Astrocyte (in vitro differentiated cells and primary cell): ENCODE measurements around the gene APBB2. TPM values are rescaled to one million over a fixed set of nuclear protein-coding genes. Genes with fewer than 3 reads are reported as not detected.

Experiments used
- DNase-seq: peaks from one replicate; pipeline ENCODE4 v3.0.0-alpha.2; 2010; ENCODE audit warnings: low read depth
- FAIRE-seq: peaks from 2 replicates; lab custom pipeline; 2011; peaks lifted over from hg19 to GRCh38; lab: Jason Lieb, UNC
- H2AFZ ChIP-seq: 2 replicates; pipeline ENCODE4 v1.6.0; 2012; ENCODE audit warnings: low read depth, low read length, inconsistent platforms
- H3K27ac ChIP-seq: 2 replicates; pipeline ENCODE4 v1.5.1; 2011; ENCODE audit warnings: low read depth, low read length, inconsistent platforms
- H3K27me3 ChIP-seq: 2 replicates; pipeline ENCODE4 v1.6.0; 2011; ENCODE audit warnings: low read length, inconsistent platforms; ENCODE audit not compliant: insufficient read depth
- H3K36me3 ChIP-seq: 2 replicates; pipeline ENCODE4 v1.5.1; 2011; ENCODE audit warnings: low read length, inconsistent platforms; ENCODE audit not compliant: insufficient read depth
- H3K4me1 ChIP-seq: 2 replicates; pipeline ENCODE4 v1.5.1; 2011; ENCODE audit warnings: low read length, inconsistent platforms; ENCODE audit not compliant: insufficient read depth
- H3K4me2 ChIP-seq: 2 replicates; pipeline ENCODE4 v1.6.0; 2012; ENCODE audit warnings: low read length, inconsistent platforms
- H3K4me3 ChIP-seq: 2 replicates; pipeline ENCODE4 v1.5.1; 2011; ENCODE audit warnings: low read depth, mild to moderate bottlenecking, low read length, inconsistent platforms; ENCODE audit not compliant: insufficient read depth
- H3K79me2 ChIP-seq: 2 replicates; pipeline ENCODE4 v1.6.0; 2012; ENCODE audit warnings: mild to moderate bottlenecking, low read length, inconsistent platforms; ENCODE audit not compliant: insufficient read depth
- H3K9ac ChIP-seq: 2 replicates; pipeline ENCODE4 v1.6.0; 2012; ENCODE audit warnings: mild to moderate bottlenecking, low read length, inconsistent platforms
- H3K9me3 ChIP-seq: 2 replicates; pipeline ENCODE4 v1.5.1; 2012; ENCODE audit warnings: low read depth, mild to moderate bottlenecking, low read length, inconsistent platforms; ENCODE audit not compliant: insufficient read depth
- H4K20me1 ChIP-seq: 2 replicates; pipeline ENCODE4 v1.6.0; 2012; ENCODE audit warnings: low read length, inconsistent platforms; ENCODE audit not compliant: insufficient read depth
- H3K27ac Mint-ChIP-seq: one replicate; pipeline ENCODE4 v1.8.0; 2021; ENCODE audit warnings: mild to moderate bottlenecking, mixed read lengths; ENCODE audit not compliant: unreplicated experiment
- H3K27me3 Mint-ChIP-seq: one replicate; pipeline ENCODE4 v1.8.0; 2021; ENCODE audit warnings: low read depth, mixed read lengths; ENCODE audit not compliant: unreplicated experiment
- H3K36me3 Mint-ChIP-seq: one replicate; pipeline ENCODE4 v1.8.0; 2021; ENCODE audit warnings: low read depth, mixed read lengths; ENCODE audit not compliant: unreplicated experiment
- H3K4me1 Mint-ChIP-seq: one replicate; pipeline ENCODE4 v1.8.0; 2021; ENCODE audit warnings: low read depth, mixed read lengths; ENCODE audit not compliant: unreplicated experiment
- H3K4me3 Mint-ChIP-seq: one replicate; pipeline ENCODE4 v1.8.0; 2021; ENCODE audit warnings: mild to moderate bottlenecking, moderate library complexity, mixed read lengths; ENCODE audit not compliant: unreplicated experiment
- H3K9me3 Mint-ChIP-seq: one replicate; pipeline ENCODE4 v1.8.0; 2021; ENCODE audit warnings: mild to moderate bottlenecking, mixed read lengths; ENCODE audit not compliant: unreplicated experiment
- EZH2 ChIP-seq: IDR thresholded peaks from 2 replicates; pipeline ENCODE4 v1.6.1; 2012; ENCODE audit warnings: mild to moderate bottlenecking, low read length, inconsistent platforms; ENCODE audit not compliant: insufficient read depth
- total RNA-seq: library from RNA; stranded (reverse); gene quantifications from 2 replicates; pipeline ENCODE4 v1.2.1, GENCODE V29; 2021
- TF ChIP-seq, protein P1 (sequence below): IDR thresholded peaks from 2 replicates; pipeline ENCODE4 v1.5.1; 2011; ENCODE audit warnings: low read depth, mild to moderate bottlenecking, inconsistent platforms, low read length, moderate library complexity; ENCODE audit not compliant: insufficient read depth

The APBB2 gene
- total RNA-seq, 1 donor from 2014 or later = 173 TPM

DNA sequence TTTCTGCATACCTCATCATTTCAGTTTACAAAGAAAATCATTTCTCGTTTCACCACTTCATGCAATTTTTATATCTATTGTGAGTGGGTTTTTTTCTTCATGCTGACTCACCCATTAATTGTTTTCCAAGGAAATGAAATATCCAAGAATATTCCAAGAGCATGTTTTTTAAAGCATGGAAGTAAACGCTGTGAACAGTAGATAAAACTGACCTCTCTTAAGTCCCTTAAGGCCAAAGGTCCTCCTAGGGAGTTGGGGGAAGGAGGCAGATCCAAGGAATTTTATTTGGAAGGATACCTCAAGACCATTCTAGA is 2.6 kb upstream of the APBB2 start:
- H3K36me3 Mint-ChIP-seq = no peaks in the 10 kb centered on the region

DNA sequence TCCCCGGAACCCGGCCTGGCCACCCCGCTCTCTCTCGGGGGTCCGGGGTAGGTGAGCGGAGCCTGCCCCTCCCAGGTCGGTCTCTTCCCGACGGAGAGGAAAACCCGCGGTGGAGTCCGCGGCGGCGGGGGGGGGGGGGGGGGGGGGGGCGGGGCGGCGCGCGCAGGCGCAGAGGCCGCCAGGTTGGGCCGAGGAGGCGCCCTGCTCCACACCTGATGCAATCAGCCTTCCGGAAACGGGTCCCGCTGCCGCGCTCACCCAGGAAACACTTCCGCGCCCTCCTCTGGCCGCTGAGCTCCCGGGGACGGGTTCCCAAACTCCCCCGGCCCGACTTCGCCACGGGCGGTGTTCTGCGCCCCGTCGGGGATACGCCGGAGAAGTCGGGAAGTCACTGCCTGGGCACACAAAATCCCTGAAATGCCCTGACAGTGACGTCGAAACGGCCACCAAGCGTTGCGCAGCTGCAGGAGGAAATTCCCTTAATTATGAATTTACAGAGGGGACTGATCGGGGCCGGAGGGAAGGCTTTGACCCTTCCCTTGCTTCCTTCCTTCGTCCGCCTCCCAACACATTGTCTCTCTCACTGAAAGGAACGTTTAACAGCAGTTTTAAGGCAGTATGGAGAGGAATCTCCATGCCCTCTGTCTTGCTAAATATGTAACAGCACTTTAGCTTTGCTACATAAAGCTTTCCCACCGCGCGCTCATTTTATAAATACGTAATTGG is 2.1 kb upstream of the APBB2 start:
- FAIRE-seq = no peak
- Histone ChIP-seq H3K27ac (peak overlapping the region; percentile 78), H3K9me3 (no peaks in the 10 kb centered on the region), H4K20me1 (peaks cover 17% of the 10 kb centered on the region), H3K9ac (peak overlapping the region; percentile 86), H3K36me3 (no peaks in the 10 kb centered on the region), H3K27me3 (no peaks in the 10 kb centered on the region), H3K4me3 (peak overlapping the region; percentile 67), H3K79me2 (peaks cover 28% of the 10 kb centered on the region), H3K4me1 (peaks cover 11% of the 10 kb centered on the region), H2AFZ (peak overlapping the region; percentile 85), H3K4me2 (peak overlapping the region; percentile 88)
- Mint-ChIP-seq H3K27ac (peak overlapping the region; percentile 94), H3K4me1 (peaks cover 26% of the 10 kb centered on the region), H3K36me3 (no peaks in the 10 kb centered on the region), H3K4me3 (peak overlapping the region; percentile 87), H3K9me3 (no peaks in the 10 kb centered on the region), H3K27me3 (no peaks in the 10 kb centered on the region)
- DNase-seq = peak; percentile 60
- TF ChIP-seq, protein P1, sequence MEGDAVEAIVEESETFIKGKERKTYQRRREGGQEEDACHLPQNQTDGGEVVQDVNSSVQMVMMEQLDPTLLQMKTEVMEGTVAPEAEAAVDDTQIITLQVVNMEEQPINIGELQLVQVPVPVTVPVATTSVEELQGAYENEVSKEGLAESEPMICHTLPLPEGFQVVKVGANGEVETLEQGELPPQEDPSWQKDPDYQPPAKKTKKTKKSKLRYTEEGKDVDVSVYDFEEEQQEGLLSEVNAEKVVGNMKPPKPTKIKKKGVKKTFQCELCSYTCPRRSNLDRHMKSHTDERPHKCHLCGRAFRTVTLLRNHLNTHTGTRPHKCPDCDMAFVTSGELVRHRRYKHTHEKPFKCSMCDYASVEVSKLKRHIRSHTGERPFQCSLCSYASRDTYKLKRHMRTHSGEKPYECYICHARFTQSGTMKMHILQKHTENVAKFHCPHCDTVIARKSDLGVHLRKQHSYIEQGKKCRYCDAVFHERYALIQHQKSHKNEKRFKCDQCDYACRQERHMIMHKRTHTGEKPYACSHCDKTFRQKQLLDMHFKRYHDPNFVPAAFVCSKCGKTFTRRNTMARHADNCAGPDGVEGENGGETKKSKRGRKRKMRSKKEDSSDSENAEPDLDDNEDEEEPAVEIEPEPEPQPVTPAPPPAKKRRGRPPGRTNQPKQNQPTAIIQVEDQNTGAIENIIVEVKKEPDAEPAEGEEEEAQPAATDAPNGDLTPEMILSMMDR = no peak
- no peak for TF ChIP-seq EZH2

More for the DNA sequence above, 2.6 kb upstream of the APBB2 start:
- no peak for DNase-seq
- Mint-ChIP-seq H3K27ac (peak overlapping the region; percentile 89), H3K4me1 (peaks cover 21% of the 10 kb centered on the region), H3K4me3 (peak overlapping the region; percentile 77), H3K9me3 (no peaks in the 10 kb centered on the region), H3K27me3 (no peaks in the 10 kb centered on the region)
- H3K27me3 ChIP-seq = no peaks in the 10 kb centered on the region
- peak overlapping the region; percentile 86 for H3K9ac ChIP-seq
- no peaks in the 10 kb centered on the region for H3K36me3 ChIP-seq
- peak overlapping the region; percentile 78 for H3K27ac ChIP-seq
- no peaks in the 10 kb centered on the region for H3K9me3 ChIP-seq
- peak overlapping the region; percentile 85 for H2AFZ ChIP-seq
- TF ChIP-seq, protein P1 = no peak
- TF ChIP-seq EZH2 = no peak
- peak overlapping the region; percentile 88 for H3K4me2 ChIP-seq
- peaks cover 8% of the 10 kb centered on the region for H3K4me1 ChIP-seq
- peaks cover 23% of the 10 kb centered on the region for H3K79me2 ChIP-seq
- peak overlapping the region; percentile 67 for H3K4me3 ChIP-seq
- H4K20me1 ChIP-seq = peaks cover 13% of the 10 kb centered on the region
- no peak for FAIRE-seq

DNA sequence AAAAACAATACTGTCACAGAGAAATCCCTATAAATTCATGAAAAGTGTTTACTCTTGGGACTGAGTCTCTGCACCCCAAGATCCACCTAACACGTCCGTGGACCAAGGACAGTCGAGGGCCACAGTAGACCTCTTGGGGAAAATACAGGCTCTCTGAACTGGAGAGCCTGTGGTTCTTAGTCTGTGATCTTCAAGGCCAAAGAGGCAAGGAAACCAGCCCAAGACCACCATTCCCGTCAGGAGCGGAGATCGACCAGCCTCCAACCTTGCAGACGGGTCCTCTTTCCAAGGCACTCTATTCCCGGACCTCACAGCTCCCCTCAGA is 1.6 kb upstream of the APBB2 start:
- DNase-seq (no peak), FAIRE-seq (no peak)
- Histone ChIP-seq H3K4me1 (peaks cover 13% of the 10 kb centered on the region), H3K79me2 (peaks cover 33% of the 10 kb centered on the region), H2AFZ (peak overlapping the region; percentile 85), H4K20me1 (peaks cover 18% of the 10 kb centered on the region), H3K27ac (no peak overlapping the region), H3K9ac (peak overlapping the region; percentile 86), H3K27me3 (no peaks in the 10 kb centered on the region), H3K9me3 (no peaks in the 10 kb centered on the region), H3K4me2 (peak overlapping the region; percentile 88), H3K4me3 (peak overlapping the region; percentile 67), H3K36me3 (no peaks in the 10 kb centered on the region)
- peak overlapping the region; percentile 94 for H3K27ac Mint-ChIP-seq
- no peaks in the 10 kb centered on the region for H3K27me3 Mint-ChIP-seq
- no peaks in the 10 kb centered on the region for H3K9me3 Mint-ChIP-seq
- no peaks in the 10 kb centered on the region for H3K36me3 Mint-ChIP-seq
- peak overlapping the region; percentile 87 for H3K4me3 Mint-ChIP-seq
- peaks cover 26% of the 10 kb centered on the region for H3K4me1 Mint-ChIP-seq
- TF ChIP-seq EZH2 = no peak
- TF ChIP-seq, protein P1 = no peak
